ENCODE measurements around the gene SEMA4D.

SEMA4D gene

DNA sequence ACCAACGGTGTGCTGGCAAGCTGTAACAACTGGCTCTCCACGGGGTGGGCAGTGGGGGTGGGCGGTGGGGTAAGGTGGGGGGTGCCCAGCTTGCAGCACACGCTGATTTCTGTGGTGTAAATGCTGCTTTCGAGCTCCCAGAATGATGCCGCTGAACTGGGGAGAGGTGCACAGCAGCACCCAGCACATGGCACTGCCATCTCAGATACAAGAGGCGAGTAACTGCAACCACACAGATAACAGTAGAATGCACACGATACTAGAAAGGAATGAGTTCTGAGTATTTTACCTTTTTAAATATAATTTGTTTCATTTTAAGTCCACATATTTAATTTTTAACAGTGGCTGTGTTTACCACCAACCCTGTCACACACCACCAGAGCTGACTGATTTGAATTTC is 87.9 kb downstream of the SEMA4D start:
- no peak overlapping the region for H3K27ac ChIP-seq (replicated peaks)
- H3K27me3 ChIP-seq (ENCODE audit: insufficient read depth, poor library complexity, severe bottlenecking) = no peaks in the 10 kb centered on the region
- DNase-seq (ENCODE audit: low read depth in 1 of 2, low spot score in 1 of 2) = no peak
- TF ChIP-seq CTCF (IDR thresholded peaks at IDR 0.05; ENCODE audit: insufficient read depth, low read length) = no peak
- no peak for TF ChIP-seq GABPA (IDR thresholded peaks at IDR 0.05; ENCODE audit: low read depth)
- no peak for TF ChIP-seq SPI1 (IDR thresholded peaks at IDR 0.05; ENCODE audit: borderline replicate concordance, low read depth)
- TF ChIP-seq POLR2AphosphoS5 (IDR thresholded peaks at IDR 0.05; ENCODE audit: low read depth) = no peak
- TF ChIP-seq, protein P1, sequence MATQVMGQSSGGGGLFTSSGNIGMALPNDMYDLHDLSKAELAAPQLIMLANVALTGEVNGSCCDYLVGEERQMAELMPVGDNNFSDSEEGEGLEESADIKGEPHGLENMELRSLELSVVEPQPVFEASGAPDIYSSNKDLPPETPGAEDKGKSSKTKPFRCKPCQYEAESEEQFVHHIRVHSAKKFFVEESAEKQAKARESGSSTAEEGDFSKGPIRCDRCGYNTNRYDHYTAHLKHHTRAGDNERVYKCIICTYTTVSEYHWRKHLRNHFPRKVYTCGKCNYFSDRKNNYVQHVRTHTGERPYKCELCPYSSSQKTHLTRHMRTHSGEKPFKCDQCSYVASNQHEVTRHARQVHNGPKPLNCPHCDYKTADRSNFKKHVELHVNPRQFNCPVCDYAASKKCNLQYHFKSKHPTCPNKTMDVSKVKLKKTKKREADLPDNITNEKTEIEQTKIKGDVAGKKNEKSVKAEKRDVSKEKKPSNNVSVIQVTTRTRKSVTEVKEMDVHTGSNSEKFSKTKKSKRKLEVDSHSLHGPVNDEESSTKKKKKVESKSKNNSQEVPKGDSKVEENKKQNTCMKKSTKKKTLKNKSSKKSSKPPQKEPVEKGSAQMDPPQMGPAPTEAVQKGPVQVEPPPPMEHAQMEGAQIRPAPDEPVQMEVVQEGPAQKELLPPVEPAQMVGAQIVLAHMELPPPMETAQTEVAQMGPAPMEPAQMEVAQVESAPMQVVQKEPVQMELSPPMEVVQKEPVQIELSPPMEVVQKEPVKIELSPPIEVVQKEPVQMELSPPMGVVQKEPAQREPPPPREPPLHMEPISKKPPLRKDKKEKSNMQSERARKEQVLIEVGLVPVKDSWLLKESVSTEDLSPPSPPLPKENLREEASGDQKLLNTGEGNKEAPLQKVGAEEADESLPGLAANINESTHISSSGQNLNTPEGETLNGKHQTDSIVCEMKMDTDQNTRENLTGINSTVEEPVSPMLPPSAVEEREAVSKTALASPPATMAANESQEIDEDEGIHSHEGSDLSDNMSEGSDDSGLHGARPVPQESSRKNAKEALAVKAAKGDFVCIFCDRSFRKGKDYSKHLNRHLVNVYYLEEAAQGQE (IDR thresholded peaks at IDR 0.05; ENCODE audit: insufficient replicate concordance, low read depth) = no peak
- no peak overlapping the region for H3K4me3 ChIP-seq (replicated peaks; ENCODE audit: insufficient read depth, low read length)

GRCh38 chr9:89409466-89409865 is 88.4 kb downstream of the SEMA4D start:
- DNase-seq (ENCODE audit: low read depth in 1 of 2, low spot score in 1 of 2) = peak in 1 of 2 experiments; percentile 29
- H3K4me3 ChIP-seq (replicated peaks; ENCODE audit: insufficient read depth, low read length) = no peak overlapping the region

DNA sequence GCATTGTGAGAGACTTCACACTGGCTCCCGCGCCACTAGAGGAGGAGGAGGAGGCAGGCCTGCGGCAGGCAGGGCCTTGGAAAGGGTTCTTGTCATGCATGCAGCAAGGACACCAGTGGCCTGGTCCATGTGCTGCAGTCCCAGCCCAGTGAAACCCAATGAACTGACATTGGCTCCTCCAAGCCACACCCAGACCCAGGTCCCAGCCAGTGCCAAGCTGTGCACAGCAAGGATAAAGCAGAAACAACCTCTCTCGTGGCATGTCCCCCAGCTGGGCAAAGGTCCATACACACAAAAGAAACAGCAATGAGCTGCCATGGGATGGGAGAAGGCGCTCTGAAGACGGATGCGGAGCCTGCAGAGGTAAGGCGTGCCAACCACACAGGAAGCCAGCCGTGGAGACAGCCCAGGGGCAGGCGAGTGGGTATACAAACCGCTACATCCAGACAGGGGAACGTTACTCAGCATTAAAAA is 89.2 kb downstream of the SEMA4D start:
- DNase-seq (ENCODE audit: low read depth in 1 of 2, low spot score in 1 of 2) = peak in 1 of 2 experiments; percentile 84
- TF ChIP-seq POLR2AphosphoS5 (IDR thresholded peaks at IDR 0.05; ENCODE audit: low read depth) (peak; percentile 34; the same call in 1 of the 2 replicates), CTCF (IDR thresholded peaks at IDR 0.05; ENCODE audit: insufficient read depth, low read length) (no peak), SPI1 (IDR thresholded peaks at IDR 0.05; ENCODE audit: borderline replicate concordance, low read depth) (no peak; the same call in 1 of the 2 replicates), GABPA (IDR thresholded peaks at IDR 0.05; ENCODE audit: low read depth) (no peak)
- TF ChIP-seq, protein P1 (IDR thresholded peaks at IDR 0.05; ENCODE audit: insufficient replicate concordance, low read depth) = no peak
- Histone ChIP-seq H3K27me3 (ENCODE audit: insufficient read depth, poor library complexity, severe bottlenecking) (no peaks in the 10 kb centered on the region), H3K27ac (replicated peaks) (peak overlapping the region; percentile 65), H3K4me3 (replicated peaks; ENCODE audit: insufficient read depth, low read length) (no peak overlapping the region)

More at GRCh38 chr9:89409466-89409865, 88.4 kb downstream of the SEMA4D start:
- Histone ChIP-seq H3K27ac (replicated peaks) (peak overlapping the region; percentile 65), H3K27me3 (ENCODE audit: insufficient read depth, poor library complexity, severe bottlenecking) (no peaks in the 10 kb centered on the region)
- TF ChIP-seq CTCF (IDR thresholded peaks at IDR 0.05; ENCODE audit: insufficient read depth, low read length) (no peak), GABPA (IDR thresholded peaks at IDR 0.05; ENCODE audit: low read depth) (no peak), POLR2AphosphoS5 (IDR thresholded peaks at IDR 0.05; ENCODE audit: low read depth) (no peak), SPI1 (IDR thresholded peaks at IDR 0.05; ENCODE audit: borderline replicate concordance, low read depth) (no peak)
- TF ChIP-seq, protein P1 (IDR thresholded peaks at IDR 0.05; ENCODE audit: insufficient replicate concordance, low read depth) = no peak

Data from HL-60 (cell line).